ENCODE data around the gene HDDC3. TPM values are rescaled to one million over a fixed set of nuclear protein-coding genes. Genes with fewer than 3 reads are reported as not detected.
A peak's percentile ranks its signal among the peaks of the same experiment; 100 is the strongest.
"Not testable (repeated sequence)": the region's sequence is repeated elsewhere in the genome, so short reads cannot be mapped to it uniquely, and the experiment has no call there.

Gene HDDC3
- total and polyA plus RNA-seq, 9 of the 15 experiments (the other 6 are each of a cell fraction or from before 2014, with no cell fraction given), result 14.9 to 55.8 (median 36.9) TPM

DNA sequence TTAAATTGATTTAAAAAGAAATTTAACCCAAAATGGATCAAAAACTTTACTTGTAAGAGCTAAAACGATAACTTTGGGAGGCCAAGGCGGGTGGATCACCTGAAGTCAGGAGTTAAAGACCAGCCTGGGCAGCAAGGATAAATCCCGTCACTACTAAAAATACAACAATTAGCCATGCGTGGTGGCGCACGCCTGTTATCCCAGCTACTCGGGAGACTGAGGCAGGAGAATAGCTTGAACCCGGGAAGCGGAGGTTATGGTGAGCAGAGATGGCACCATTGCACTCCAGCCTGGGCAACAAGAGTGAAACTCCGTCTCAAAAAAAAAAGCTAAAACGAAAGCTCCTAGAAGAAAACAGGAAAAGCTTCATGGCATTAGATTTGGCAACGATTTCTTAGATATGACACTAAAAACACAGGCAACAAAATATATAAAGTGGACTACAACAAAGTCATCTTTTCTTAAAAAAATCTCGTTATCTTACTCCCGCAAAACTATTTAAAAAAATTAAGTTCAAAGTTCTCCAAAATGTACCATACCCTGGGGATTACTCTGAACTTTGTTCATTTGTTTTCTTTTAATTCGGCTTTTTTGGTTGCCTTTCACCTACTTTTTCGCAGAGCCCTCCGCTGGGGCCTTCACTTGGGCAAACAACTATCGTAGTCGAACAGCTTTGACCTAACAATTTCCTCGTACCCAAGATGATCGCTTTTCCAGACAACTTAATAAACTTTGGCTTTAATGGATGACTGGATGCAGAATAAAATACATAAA is 2.9 kb downstream of the HDDC3 start (continued):
- TF ChIP-seq, protein P1, sequence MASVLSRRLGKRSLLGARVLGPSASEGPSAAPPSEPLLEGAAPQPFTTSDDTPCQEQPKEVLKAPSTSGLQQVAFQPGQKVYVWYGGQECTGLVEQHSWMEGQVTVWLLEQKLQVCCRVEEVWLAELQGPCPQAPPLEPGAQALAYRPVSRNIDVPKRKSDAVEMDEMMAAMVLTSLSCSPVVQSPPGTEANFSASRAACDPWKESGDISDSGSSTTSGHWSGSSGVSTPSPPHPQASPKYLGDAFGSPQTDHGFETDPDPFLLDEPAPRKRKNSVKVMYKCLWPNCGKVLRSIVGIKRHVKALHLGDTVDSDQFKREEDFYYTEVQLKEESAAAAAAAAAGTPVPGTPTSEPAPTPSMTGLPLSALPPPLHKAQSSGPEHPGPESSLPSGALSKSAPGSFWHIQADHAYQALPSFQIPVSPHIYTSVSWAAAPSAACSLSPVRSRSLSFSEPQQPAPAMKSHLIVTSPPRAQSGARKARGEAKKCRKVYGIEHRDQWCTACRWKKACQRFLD (CRISPR knock-in tag; IDR thresholded peaks at IDR 0.05), result peak; percentile 80; the same call in 1 of the 2 replicates
- TF ChIP-seq, protein P2, sequence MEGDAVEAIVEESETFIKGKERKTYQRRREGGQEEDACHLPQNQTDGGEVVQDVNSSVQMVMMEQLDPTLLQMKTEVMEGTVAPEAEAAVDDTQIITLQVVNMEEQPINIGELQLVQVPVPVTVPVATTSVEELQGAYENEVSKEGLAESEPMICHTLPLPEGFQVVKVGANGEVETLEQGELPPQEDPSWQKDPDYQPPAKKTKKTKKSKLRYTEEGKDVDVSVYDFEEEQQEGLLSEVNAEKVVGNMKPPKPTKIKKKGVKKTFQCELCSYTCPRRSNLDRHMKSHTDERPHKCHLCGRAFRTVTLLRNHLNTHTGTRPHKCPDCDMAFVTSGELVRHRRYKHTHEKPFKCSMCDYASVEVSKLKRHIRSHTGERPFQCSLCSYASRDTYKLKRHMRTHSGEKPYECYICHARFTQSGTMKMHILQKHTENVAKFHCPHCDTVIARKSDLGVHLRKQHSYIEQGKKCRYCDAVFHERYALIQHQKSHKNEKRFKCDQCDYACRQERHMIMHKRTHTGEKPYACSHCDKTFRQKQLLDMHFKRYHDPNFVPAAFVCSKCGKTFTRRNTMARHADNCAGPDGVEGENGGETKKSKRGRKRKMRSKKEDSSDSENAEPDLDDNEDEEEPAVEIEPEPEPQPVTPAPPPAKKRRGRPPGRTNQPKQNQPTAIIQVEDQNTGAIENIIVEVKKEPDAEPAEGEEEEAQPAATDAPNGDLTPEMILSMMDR (IDR thresholded peaks at IDR 0.05 in 2 of 3, conservative IDR thresholded peaks at IDR 0.05 in 1 of 3; ENCODE audit: insufficient read depth in 2 of 3, low read depth in 1 of 3, low read length in 3 of 3), result 0 out of 6 replicates have a peak, but pooled peaks of 1 of the 3 experiments have one; percentile 1
- TF ChIP-seq BRD4 (IDR thresholded peaks at IDR 0.05) (peak; percentile 76), ZNF436 (CRISPR knock-in tag; IDR thresholded peaks at IDR 0.05) (0 out of 2 replicates have a peak, but pooled peaks have one; percentile 38)

DNA sequence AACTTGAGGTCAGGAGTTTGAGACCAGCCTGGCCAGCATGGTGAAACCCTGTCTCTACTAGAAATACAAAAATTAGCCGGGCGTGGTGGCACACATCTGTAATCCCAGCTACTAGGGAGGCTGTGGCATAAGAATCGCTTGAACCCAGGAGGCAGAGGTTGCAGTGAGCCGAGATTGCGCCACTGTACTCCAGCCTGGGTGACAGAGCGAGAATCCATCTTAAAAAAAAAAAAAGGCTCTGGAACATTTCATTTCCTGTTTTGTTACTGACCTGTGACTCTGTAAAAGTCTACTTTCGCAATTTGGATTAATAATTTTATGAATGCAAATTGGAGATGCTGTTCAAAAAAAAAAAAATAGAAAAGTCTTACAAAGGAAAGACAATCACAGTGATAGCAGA is 4.2 kb downstream of the HDDC3 start:
- H3K27me3 ChIP-seq (ENCODE audit: control insufficient read depth in 2 of 2, insufficient read depth in 2 of 2, low read length in 2 of 2); CTCF ChIA-PET (ENCODE audit: low intra/inter-chr PET ratio); DNase-seq (ENCODE audit: extremely low read depth in 1 of 4, low spot score in 3 of 4); H4K20me1 ChIP-seq (replicated peaks; ENCODE audit: control insufficient read depth, insufficient read depth, low read length); H3K4me2 ChIP-seq (ENCODE audit: insufficient read depth, low read length); H3K9me3 ChIP-seq (replicated peaks; ENCODE audit: control insufficient read depth, insufficient read depth, low read depth, low read length); BruUV-seq (replicated peaks); FAIRE-seq; ATAC-seq; intact Hi-C loops (cut with micrococcal nuclease); in situ Hi-C loops (cut with MboI); H3K4me3 ChIP-seq; H3K9me1 ChIP-seq (ENCODE audit: control insufficient read depth, insufficient read depth, low read length); H2AFZ ChIP-seq (ENCODE audit: low read depth, low read length): not testable (repeated sequence)
- Histone ChIP-seq H3K27ac (ENCODE audit: extremely low read depth, low read depth, low read length) (peak overlapping the region; percentile 67; the same call in 2 of the 3 replicates), H3K79me2 (ENCODE audit: control insufficient read depth, insufficient read depth, low read length) (peaks cover 37% of the 10 kb centered on the region), H3K4me1 (replicated peaks in 1 of 2; ENCODE audit: control insufficient read depth in 2 of 2, insufficient read depth in 2 of 2, low read length in 2 of 2) (peaks cover 28 to 43% of the 10 kb centered on the region in 2 experiments), H3K9ac (ENCODE audit: insufficient read depth in 1 of 2, low read depth in 2 of 2, low read length in 2 of 2) (peak overlapping the region in 1 of 2 experiments; percentile 85; a peak in 2 of 4 replicates), H3K36me3 (ENCODE audit: control insufficient read depth, insufficient read depth, low read length) (peaks cover 14% of the 10 kb centered on the region)
- POLR2A ChIA-PET, result interaction anchor here (1.1 kb wide), 1 partner anchor 34 kb away, joined by 3 read pairs; no protein-coding TSS in a partner anchor
- WGBS (ENCODE audit: insufficient coverage, low coverage, missing lambda C conversion rate), result 93% methylated on average over 7 of the region's 7 CpGs
- peak; percentile 85 for TF ChIP-seq CEBPB (tag; IDR thresholded peaks at IDR 0.05)

DNA sequence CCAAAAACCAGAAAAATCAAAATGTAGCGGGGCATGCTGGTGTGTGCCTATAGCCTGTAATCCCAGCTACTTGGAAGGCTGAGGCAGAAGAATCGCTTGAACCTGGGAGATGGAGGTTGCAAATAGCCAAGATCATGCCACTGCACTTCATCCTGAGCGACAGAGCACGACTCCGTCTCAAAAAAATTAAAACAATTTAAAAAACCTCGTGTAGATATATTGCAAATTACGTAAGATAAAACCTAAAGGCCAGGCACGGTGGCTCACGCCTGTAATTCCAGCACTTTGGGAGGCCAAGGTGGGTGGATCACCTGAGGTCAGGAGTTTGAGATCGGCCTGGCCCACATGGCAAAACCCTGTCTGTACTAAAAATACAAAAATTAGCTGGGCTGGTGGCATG is 5.6 kb downstream of the HDDC3 start:
- H3K27ac ChIP-seq (ENCODE audit: extremely low read depth, low read depth, low read length); H3K27me3 ChIP-seq (ENCODE audit: control insufficient read depth in 2 of 2, insufficient read depth in 2 of 2, low read length in 2 of 2); H3K9ac ChIP-seq (ENCODE audit: insufficient read depth in 1 of 2, low read depth in 2 of 2, low read length in 2 of 2); H3K9me3 ChIP-seq (replicated peaks; ENCODE audit: control insufficient read depth, insufficient read depth, low read depth, low read length); BruUV-seq (replicated peaks); in situ Hi-C loops (cut with MboI); H2AFZ ChIP-seq (ENCODE audit: low read depth, low read length); FAIRE-seq; CTCF ChIA-PET (ENCODE audit: low intra/inter-chr PET ratio); ATAC-seq; H3K4me2 ChIP-seq (ENCODE audit: insufficient read depth, low read length); H3K9me1 ChIP-seq (ENCODE audit: control insufficient read depth, insufficient read depth, low read length); intact Hi-C loops (cut with micrococcal nuclease); DNase-seq (ENCODE audit: extremely low read depth in 1 of 4, low spot score in 3 of 4); H4K20me1 ChIP-seq (replicated peaks; ENCODE audit: control insufficient read depth, insufficient read depth, low read length); H3K4me3 ChIP-seq: not testable (repeated sequence)
- H3K79me2 ChIP-seq (ENCODE audit: control insufficient read depth, insufficient read depth, low read length), result peaks cover 32% of the 10 kb centered on the region
- 90% methylated on average over 10 of the region's 10 CpGs for WGBS (ENCODE audit: insufficient coverage, low coverage, missing lambda C conversion rate)
- peaks cover 21% of the 10 kb centered on the region for H3K36me3 ChIP-seq (ENCODE audit: control insufficient read depth, insufficient read depth, low read length)
- POLR2A ChIA-PET, result interaction anchor here (1.2 to 1.9 kb wide), 6 partner anchors 9 to 23 kb away, joined by 3 to 12 read pairs (median 6); partner anchors contain the start of gene MAN2A2
- H3K4me1 ChIP-seq (replicated peaks in 1 of 2; ENCODE audit: control insufficient read depth in 2 of 2, insufficient read depth in 2 of 2, low read length in 2 of 2), result peaks cover 29 to 33% of the 10 kb centered on the region in 2 experiments
